WTC11 (cell line): ENCODE measurements around the gene RYR2.

Experiments used
- E2F5 ChIP-seq: sonication (generic); formaldehyde crosslinking; IDR thresholded peaks from 2 replicates; pipeline ENCODE4 v1.8.1; 2022; ENCODE audit warnings: mild to moderate bottlenecking, moderate library complexity, missing genetic modification reagents
- ZBTB21 ChIP-seq: sonication (generic); formaldehyde crosslinking; IDR thresholded peaks from 2 replicates; pipeline ENCODE4 v1.8.1; 2023; ENCODE audit warnings: mild to moderate bottlenecking, missing genetic modification reagents, borderline replicate concordance
- ZNF263 ChIP-seq: sonication (generic); formaldehyde crosslinking; IDR thresholded peaks from 2 replicates; pipeline ENCODE4 v1.8.1; 2022; ENCODE audit warnings: low read depth, mild to moderate bottlenecking, moderate library complexity, missing genetic modification reagents
- TF ChIP-seq, protein P1 (sequence below): sonication (generic); formaldehyde crosslinking; IDR thresholded peaks from 2 replicates; pipeline ENCODE4 v1.8.1; 2022; ENCODE audit warnings: low read depth, missing genetic modification reagents, borderline replicate concordance

DNA sequence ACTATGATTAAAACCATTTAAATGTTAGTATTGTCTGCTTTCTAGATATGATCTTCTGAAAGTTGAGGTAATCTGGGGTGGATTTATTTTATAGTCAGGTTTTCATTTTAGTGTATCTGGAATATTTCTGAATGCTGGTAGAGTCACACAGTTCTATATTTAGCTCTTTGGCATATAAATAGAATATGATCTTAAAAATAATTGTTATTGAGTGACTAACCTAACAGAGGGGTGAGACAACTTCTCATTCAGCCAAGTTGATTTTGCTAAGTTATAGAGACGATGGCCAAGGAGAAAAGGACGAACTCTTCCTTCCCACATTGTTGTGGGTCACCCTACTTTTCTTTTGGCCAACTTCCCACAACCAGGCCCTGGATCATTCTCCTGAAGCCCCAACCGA lies 30.6 kb upstream of the RYR2 start:
- TF ChIP-seq, protein P1, sequence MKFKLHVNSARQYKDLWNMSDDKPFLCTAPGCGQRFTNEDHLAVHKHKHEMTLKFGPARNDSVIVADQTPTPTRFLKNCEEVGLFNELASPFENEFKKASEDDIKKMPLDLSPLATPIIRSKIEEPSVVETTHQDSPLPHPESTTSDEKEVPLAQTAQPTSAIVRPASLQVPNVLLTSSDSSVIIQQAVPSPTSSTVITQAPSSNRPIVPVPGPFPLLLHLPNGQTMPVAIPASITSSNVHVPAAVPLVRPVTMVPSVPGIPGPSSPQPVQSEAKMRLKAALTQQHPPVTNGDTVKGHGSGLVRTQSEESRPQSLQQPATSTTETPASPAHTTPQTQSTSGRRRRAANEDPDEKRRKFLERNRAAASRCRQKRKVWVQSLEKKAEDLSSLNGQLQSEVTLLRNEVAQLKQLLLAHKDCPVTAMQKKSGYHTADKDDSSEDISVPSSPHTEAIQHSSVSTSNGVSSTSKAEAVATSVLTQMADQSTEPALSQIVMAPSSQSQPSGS (CRISPR knock-in tag), result no peak
- TF ChIP-seq ZNF263 (no peak), E2F5 (CRISPR knock-in tag) (no peak), ZBTB21 (CRISPR knock-in tag) (no peak)
